Neutrophil (primary cell): Measurements from ENCODE around the gene ATRN.

Experiments used
- H3K27ac ChIP-seq: fragments of 200-600 bp; sonication (generic); 2 replicates; pipeline ENCODE4 v1.5.1; 2016; ENCODE audit warnings: mild to moderate bottlenecking, moderate library complexity
- H3K27me3 ChIP-seq: fragments of 200-600 bp; sonication (generic); 2 replicates; pipeline ENCODE4 v1.6.0; 2016; ENCODE audit warnings: mild to moderate bottlenecking
- H3K36me3 ChIP-seq: fragments of 200-600 bp; sonication (generic); 2 replicates; pipeline ENCODE4 v1.5.1; 2017
- H3K4me1 ChIP-seq, 2 experiments: fragments of 200-600 bp in 1 of 2; sonication (generic) in 1 of 2; 1 replicate in 1 of 2; 2 replicates in 1 of 2; pipeline versions ENCODE4 v1.5.1 to v1.6.1; 2013 to 2016; ENCODE audit warnings: low read depth in 1 of 2, low read length in 1 of 2, mild to moderate bottlenecking in 1 of 2, moderate library complexity in 1 of 2; ENCODE audit not compliant: control insufficient read depth in 1 of 2, insufficient read depth in 1 of 2
- H3K4me3 ChIP-seq, 2 experiments: fragments of 200-600 bp in 1 of 2; sonication (generic) in 1 of 2; 1 replicate in 1 of 2; 2 replicates in 1 of 2; pipeline ENCODE4 v1.5.1; 2013 to 2016; ENCODE audit warnings: low read depth in 1 of 2, low read length in 1 of 2, mild to moderate bottlenecking in 1 of 2, moderate library complexity in 1 of 2
- H3K9me3 ChIP-seq: fragments of 200-600 bp; sonication (generic); 2 replicates; pipeline ENCODE4 v1.5.1; 2016
- CTCF ChIP-seq: fragments of 200-600 bp; sonication (generic); IDR thresholded peaks from 2 replicates; pipeline ENCODE4 v1.5.1; 2016; ENCODE audit warnings: antibody characterized with exemption

ATRN gene

GRCh38 chr20:3560578-3560977 lies 89.8 kb downstream of the ATRN start:
- Histone ChIP-seq H3K27me3 (no peaks in the 10 kb centered on the region), H3K27ac (no peak overlapping the region), H3K9me3 (no peaks in the 10 kb centered on the region), H3K36me3 (peaks cover 11% of the 10 kb centered on the region), H3K4me1 (peaks cover 6 to 14% of the 10 kb centered on the region in 2 experiments), H3K4me3 (no peak overlapping the region)
- TF ChIP-seq CTCF: no peak

DNA sequence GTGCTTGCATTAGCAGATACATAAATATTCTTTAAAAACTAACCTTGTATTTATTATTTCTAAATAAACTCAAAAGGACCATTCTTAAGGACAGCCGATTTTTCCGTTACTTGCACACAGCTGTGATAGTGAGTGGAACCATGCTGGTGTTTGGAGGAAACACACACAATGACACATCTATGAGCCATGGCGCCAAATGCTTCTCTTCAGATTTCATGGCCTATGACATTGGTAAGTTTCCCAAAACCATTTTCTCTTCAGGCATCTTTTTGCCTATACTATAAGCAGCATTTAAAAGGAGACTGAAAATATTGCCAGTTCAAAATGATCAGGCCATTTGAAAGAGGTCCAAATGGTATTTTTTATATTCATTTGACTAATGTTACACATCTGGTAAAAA lies 92.3 kb downstream of the ATRN start:
- no peak for TF ChIP-seq CTCF
- no peak overlapping the region for H3K4me3 ChIP-seq
- H3K4me1 ChIP-seq: no peaks in the 10 kb centered on the region

GRCh38 chr20:3563548-3564177 lies 92.8 kb downstream of the ATRN start:
- Histone ChIP-seq H3K27me3 (no peaks in the 10 kb centered on the region), H3K4me3 (no peak overlapping the region), H3K27ac (no peak overlapping the region), H3K9me3 (no peaks in the 10 kb centered on the region), H3K36me3 (peaks cover 11% of the 10 kb centered on the region), H3K4me1 (no peaks in the 10 kb centered on the region)
- no peak for TF ChIP-seq CTCF

More for the DNA sequence above, 92.3 kb downstream of the ATRN start:
- H3K27ac ChIP-seq: no peak overlapping the region
- peaks cover 11% of the 10 kb centered on the region for H3K36me3 ChIP-seq
- no peaks in the 10 kb centered on the region for H3K9me3 ChIP-seq
- H3K27me3 ChIP-seq: no peaks in the 10 kb centered on the region

- Histone ChIP-seq H3K4me1 (no peaks in the 10 kb centered on the region), H3K36me3 (peaks cover 8% of the 10 kb centered on the region), H3K9me3 (no peaks in the 10 kb centered on the region), H3K27me3 (no peaks in the 10 kb centered on the region), H3K27ac (no peak overlapping the region), H3K4me3 (no peak overlapping the region)
- TF ChIP-seq CTCF: no peak
These were observed 95.0 kb downstream of the ATRN start for GRCh38 chr20:3565851-3566250.

- Histone ChIP-seq H3K4me1 (no peaks in the 10 kb centered on the region), H3K27me3 (no peaks in the 10 kb centered on the region), H3K9me3 (no peaks in the 10 kb centered on the region), H3K4me3 (no peak overlapping the region), H3K36me3 (peaks cover 7% of the 10 kb centered on the region), H3K27ac (no peak overlapping the region)
- no peak for TF ChIP-seq CTCF
These were observed 101.3 kb downstream of the ATRN start for GRCh38 chr20:3572151-3572550.
